HG03064 (cell line): ENCODE results near the gene NDUFA1.
"Not testable (repeated sequence)": the region's sequence is repeated elsewhere in the genome, so short reads cannot be mapped to it uniquely, and the experiment has no call there.

Experiments
- ATAC-seq: cut with Tn5 transposase; IDR thresholded peaks from one replicate; pipeline ENCODE4 v1.9.1; 2021; ENCODE audit warnings: low read depth; ENCODE audit not compliant: unreplicated experiment

Gene NDUFA1

GRCh38 chrX:119899125-119899524 lies 27.5 kb downstream of the NDUFA1 start:
- no peak for ATAC-seq

- ATAC-seq = no peak
Measured at GRCh38 chrX:119900976-119901375, 29.3 kb downstream of the NDUFA1 start.

- no peak for ATAC-seq
Measured at GRCh38 chrX:119916310-119916709, 44.7 kb downstream of the NDUFA1 start.

- ATAC-seq = no peak
Measured at GRCh38 chrX:119917877-119918276, 46.2 kb downstream of the NDUFA1 start.

GRCh38 chrX:119919835-119920585 lies 48.4 kb downstream of the NDUFA1 start:
- no peak for ATAC-seq

GRCh38 chrX:119922391-119922790 lies 50.8 kb downstream of the NDUFA1 start:
- ATAC-seq = not testable (repeated sequence)
